HG02884 (cell line): Measurements from ENCODE around the gene USP15.
"Not testable (repeated sequence)": the region's sequence is repeated elsewhere in the genome, so short reads cannot be mapped to it uniquely, and the experiment has no call there.

Experiments
- ATAC-seq: cut with Tn5 transposase; IDR thresholded peaks from one replicate; pipeline ENCODE4 v1.9.1; 2021; ENCODE audit warnings: mild to moderate bottlenecking, moderate library complexity; ENCODE audit not compliant: unreplicated experiment

Gene USP15

DNA sequence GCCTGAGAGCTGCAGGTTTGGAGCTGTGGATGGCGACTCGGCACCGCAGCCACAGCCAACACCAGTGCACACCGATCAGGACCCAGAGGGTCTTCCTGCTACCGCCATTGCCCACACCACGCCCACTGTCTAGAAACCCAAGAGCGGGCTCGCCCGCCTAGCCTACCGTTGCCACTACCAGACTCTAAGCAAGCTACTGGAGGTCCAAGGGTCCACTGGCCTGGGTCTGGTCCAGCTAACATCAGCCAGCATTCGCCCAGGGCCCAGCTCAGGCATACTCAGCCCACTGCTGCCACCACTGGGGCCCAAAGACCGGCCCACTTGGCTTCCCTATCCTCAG lies 175.9 kb downstream of the USP15 start:
- no peak for ATAC-seq

- no peak for ATAC-seq
Observed at GRCh38 chr12:62438098-62438692, 178.0 kb downstream of the USP15 start.

DNA sequence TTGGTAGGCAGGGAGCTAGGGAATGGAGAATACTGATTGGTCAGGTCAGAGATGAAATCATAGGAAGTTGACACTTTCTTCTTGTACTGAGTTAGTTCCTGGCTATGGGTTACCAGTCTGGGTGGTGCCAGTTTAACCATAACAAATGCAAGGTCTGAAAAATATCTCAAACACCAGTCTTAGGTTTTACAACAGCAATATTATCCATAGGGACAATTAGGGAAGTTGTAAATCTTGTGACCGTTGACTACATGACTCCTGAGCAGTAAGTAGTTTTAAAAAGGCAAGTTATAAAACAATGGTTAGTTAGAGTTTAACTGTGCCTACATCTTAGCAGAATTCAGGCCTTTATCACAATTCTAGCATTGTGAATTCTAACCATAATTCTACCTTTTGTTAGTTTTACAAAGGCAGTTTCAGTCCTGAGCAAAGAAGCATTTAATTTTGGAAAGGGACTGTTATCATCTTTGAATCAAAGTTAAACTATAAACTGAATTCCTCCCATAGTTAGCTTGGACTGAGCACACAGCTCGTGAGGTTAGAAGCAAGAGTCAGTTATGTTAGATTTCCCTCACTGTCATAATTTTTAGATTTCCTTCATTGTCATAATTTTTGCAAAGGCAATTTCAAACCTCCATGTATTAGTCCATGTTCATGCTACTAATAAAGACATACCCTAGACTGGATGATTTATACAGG lies 186.7 kb downstream of the USP15 start:
- ATAC-seq, result no peak

- no peak for ATAC-seq
Observed at GRCh38 chr12:62448436-62448835, 188.2 kb downstream of the USP15 start.

GRCh38 chr12:62455429-62455828 lies 195.2 kb downstream of the USP15 start:
- not testable (repeated sequence) for ATAC-seq

DNA sequence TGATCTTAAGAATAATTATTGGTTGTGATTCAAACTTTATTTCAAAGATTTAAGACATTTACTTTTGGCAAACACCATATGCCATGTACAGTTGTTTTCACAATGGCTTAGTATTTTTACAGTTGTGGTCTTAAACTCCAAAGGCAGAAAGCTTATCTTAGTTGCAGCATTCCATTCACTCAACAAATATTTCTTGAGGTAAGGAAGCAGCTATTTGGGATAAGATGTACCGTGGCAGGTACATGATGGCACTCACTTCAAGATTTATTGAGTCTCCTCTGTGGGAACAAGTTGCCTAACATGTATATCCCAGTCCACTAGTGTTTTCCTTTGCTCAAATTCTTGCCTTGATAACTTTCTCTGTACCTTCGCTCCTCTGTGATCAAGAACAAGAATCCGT lies 198.4 kb downstream of the USP15 start:
- ATAC-seq, result no peak

DNA sequence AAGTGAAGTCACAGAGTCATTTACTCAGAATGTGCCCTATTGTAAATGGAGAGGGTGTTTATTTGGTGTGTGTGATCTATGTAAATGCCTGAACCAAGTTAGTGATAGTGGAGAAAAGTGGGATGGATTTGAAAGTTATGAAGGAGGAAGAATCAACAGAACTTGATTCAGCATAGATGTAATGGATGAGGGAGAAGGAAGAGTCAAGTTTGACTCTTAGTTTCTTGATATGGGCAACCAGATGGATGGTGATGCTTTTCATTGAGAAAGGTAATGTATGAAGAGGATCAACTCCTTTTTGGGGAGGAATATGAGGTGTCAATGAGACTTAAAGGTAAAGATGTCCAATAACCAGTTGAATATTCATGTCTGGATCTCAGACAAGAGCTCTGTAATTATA lies 199.8 kb downstream of the USP15 start:
- no peak for ATAC-seq

DNA sequence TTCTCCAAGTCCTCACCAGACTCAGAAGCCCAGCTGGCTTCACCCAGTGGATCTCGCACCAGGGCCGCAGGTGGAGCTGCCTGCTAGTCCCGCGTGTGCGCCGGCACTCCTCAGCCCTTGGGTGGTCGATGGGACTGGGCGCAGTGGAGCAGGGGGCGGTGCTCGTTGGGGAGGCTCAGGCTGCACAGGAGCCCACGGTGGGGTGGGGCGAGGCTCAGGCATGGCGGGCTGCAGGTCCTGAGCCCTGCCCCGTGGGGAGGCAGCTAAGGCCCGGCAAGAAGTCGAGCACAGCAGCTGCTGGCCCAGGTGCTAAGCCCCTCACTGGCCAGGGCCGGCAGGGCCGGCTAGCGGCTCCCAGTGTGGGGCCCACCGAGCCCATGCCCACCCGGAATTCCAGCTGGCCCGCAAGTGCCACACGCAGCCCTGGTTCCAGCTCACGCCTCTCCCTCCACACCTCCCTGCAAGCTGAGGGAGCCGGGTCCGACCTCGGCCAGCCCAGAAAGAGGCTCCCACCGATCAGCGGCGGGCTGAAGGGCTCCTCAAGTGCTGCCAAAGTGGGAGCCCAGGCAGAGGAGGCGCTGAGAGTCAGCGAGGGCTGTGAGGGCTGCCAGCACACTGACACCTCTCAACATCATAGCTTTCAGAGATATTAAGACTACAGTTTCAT lies 201.1 kb downstream of the USP15 start:
- ATAC-seq, result not testable (repeated sequence)

- ATAC-seq, result not testable (repeated sequence)
Observed at GRCh38 chr12:62463252-62463651, 203.0 kb downstream of the USP15 start.
